Measurements from ENCODE around the gene GATD1. TPM values are rescaled to one million over a fixed set of nuclear protein-coding genes. Genes with fewer than 3 reads are reported as not detected.

Gene GATD1
- total RNA-seq, 1 experiment from 2014 or later = 88.7 TPM

DNA sequence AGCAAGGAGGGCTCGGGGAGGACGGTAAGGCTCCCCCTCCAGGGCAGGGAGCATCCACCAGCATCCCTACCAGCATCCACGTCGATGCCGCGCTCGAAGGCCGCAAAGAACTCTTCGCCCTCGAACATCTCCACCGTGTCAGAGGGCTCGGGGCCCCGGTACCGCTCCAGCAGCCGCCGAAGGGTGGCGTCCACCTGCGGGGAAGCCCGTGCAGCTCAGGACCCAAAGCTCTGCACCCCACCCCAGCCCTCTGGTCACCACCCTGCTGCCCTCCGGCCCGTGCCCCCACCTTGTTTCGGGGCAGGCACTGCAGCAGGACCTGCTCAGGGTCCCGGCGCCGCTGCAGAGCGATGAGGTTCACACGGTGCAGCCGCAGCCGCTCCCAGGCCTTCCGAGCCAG lies 23.2 kb upstream of the GATD1 start:
- no peak overlapping the region for H3K4me2 ChIP-seq (ENCODE audit: low read length)
- H2AFZ ChIP-seq (ENCODE audit: low read depth, low read length, poor library complexity, severe bottlenecking) = no peak overlapping the region
- H3K4me1 ChIP-seq (ENCODE audit: control insufficient read depth in 1 of 2, insufficient read depth in 2 of 2, low read length in 2 of 2) = peaks cover 26 to 46% of the 10 kb centered on the region in 2 experiments
- H3K4me3 ChIP-seq (replicated peaks in 1 of 2; ENCODE audit: low read depth in 1 of 2, low read length in 2 of 2) = no peak overlapping the region
- ChIA-PET CTCF (interaction anchor here (0.8 kb wide), 1 partner anchor 9 kb away, joined by 3 read pairs; the partner anchor contains the start of gene RPLP2), POLR2A (no interaction called here), RAD21 (ENCODE audit: low non-redundant PET in 1 of 2, low total read pairs in 2 of 2, uncharacterized antibody in 2 of 2, unreplicated experiment in 2 of 2) (no interaction called here)
- intact Hi-C loops (cut with micrococcal nuclease) = no loop called here
- BruUV-seq (replicated peaks) = no TSS peak
- H3K27ac ChIP-seq (ENCODE audit: low read depth, low read length) = no peak overlapping the region
- H3K9ac ChIP-seq (ENCODE audit: low read length) = no peak overlapping the region
- H3K9me3 ChIP-seq (ENCODE audit: control insufficient read depth in 1 of 2, insufficient read depth in 1 of 2, low read depth in 1 of 2, low read length in 2 of 2) = no peaks in the 10 kb centered on the region
- H3K27me3 ChIP-seq (ENCODE audit: insufficient read depth, low read length) = no peaks in the 10 kb centered on the region
- no peaks in the 10 kb centered on the region for H3K9me2 ChIP-seq (ENCODE audit: insufficient read depth)
- H3K36me3 ChIP-seq (ENCODE audit: control insufficient read depth in 1 of 2, insufficient read depth in 2 of 2, low read length in 2 of 2) = peaks cover 0 to 9% of the 10 kb centered on the region in 2 experiments; a peak in 1 of 4 replicates
- H4K20me1 ChIP-seq (ENCODE audit: insufficient read depth) = no peaks in the 10 kb centered on the region
- ATAC-seq (no peak), DNase-seq (ENCODE audit: low read depth, low spot score) (no peak)
- TF ChIP-seq FOSL1 (IDR thresholded peaks at IDR 0.05; ENCODE audit: low read depth) (no peak), POLR2A (IDR thresholded peaks at IDR 0.05; ENCODE audit: borderline replicate concordance, extremely low read depth, insufficient read depth, insufficient read length) (no peak), SIN3A (IDR thresholded peaks at IDR 0.05; ENCODE audit: low read depth) (no peak), EZH2phosphoT487 (IDR thresholded peaks at IDR 0.05; ENCODE audit: borderline replicate concordance) (no peak), REST (IDR thresholded peaks at IDR 0.05; ENCODE audit: low read depth) (no peak), CBX3 (IDR thresholded peaks at IDR 0.05; ENCODE audit: low read depth) (no peak), MAX (IDR thresholded peaks at IDR 0.05) (no peak), YY1 (IDR thresholded peaks at IDR 0.05; ENCODE audit: extremely low read depth, insufficient replicate concordance, low read depth, low read length) (no peak), RAD21 (IDR thresholded peaks at IDR 0.05; ENCODE audit: low read depth) (no peak), ZNF274 (IDR thresholded peaks at IDR 0.05; ENCODE audit: low read depth, low read length) (no peak), CEBPB (IDR thresholded peaks at IDR 0.05; ENCODE audit: low read depth) (no peak), SRF (IDR thresholded peaks at IDR 0.05; ENCODE audit: low read depth) (no peak)
- TF ChIP-seq, protein P1, sequence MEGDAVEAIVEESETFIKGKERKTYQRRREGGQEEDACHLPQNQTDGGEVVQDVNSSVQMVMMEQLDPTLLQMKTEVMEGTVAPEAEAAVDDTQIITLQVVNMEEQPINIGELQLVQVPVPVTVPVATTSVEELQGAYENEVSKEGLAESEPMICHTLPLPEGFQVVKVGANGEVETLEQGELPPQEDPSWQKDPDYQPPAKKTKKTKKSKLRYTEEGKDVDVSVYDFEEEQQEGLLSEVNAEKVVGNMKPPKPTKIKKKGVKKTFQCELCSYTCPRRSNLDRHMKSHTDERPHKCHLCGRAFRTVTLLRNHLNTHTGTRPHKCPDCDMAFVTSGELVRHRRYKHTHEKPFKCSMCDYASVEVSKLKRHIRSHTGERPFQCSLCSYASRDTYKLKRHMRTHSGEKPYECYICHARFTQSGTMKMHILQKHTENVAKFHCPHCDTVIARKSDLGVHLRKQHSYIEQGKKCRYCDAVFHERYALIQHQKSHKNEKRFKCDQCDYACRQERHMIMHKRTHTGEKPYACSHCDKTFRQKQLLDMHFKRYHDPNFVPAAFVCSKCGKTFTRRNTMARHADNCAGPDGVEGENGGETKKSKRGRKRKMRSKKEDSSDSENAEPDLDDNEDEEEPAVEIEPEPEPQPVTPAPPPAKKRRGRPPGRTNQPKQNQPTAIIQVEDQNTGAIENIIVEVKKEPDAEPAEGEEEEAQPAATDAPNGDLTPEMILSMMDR (IDR thresholded peaks at IDR 0.05 in 2 of 3, conservative IDR thresholded peaks at IDR 0.05 in 1 of 3; ENCODE audit: borderline replicate concordance in 1 of 3, insufficient read depth in 1 of 3, low read depth in 2 of 3, low read length in 2 of 3) = no peak
- TF ChIP-seq, protein P2, sequence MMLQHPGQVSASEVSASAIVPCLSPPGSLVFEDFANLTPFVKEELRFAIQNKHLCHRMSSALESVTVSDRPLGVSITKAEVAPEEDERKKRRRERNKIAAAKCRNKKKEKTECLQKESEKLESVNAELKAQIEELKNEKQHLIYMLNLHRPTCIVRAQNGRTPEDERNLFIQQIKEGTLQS (IDR thresholded peaks at IDR 0.05) = no peak
- TF ChIP-seq, protein P3, sequence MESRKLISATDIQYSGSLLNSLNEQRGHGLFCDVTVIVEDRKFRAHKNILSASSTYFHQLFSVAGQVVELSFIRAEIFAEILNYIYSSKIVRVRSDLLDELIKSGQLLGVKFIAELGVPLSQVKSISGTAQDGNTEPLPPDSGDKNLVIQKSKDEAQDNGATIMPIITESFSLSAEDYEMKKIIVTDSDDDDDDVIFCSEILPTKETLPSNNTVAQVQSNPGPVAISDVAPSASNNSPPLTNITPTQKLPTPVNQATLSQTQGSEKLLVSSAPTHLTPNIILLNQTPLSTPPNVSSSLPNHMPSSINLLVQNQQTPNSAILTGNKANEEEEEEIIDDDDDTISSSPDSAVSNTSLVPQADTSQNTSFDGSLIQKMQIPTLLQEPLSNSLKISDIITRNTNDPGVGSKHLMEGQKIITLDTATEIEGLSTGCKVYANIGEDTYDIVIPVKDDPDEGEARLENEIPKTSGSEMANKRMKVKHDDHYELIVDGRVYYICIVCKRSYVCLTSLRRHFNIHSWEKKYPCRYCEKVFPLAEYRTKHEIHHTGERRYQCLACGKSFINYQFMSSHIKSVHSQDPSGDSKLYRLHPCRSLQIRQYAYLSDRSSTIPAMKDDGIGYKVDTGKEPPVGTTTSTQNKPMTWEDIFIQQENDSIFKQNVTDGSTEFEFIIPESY (IDR thresholded peaks at IDR 0.05; ENCODE audit: extremely low read depth, insufficient replicate concordance, low read length) = no peak
- peaks cover 32% of the 10 kb centered on the region for H3K79me2 ChIP-seq (ENCODE audit: insufficient read depth, low read length)
